ENCODE results near the gene LDLR. TPM values are rescaled to one million over a fixed set of nuclear protein-coding genes. Genes with fewer than 3 reads are reported as not detected.
A peak's percentile ranks its signal among the peaks of the same experiment; 100 is the strongest.

Gene LDLR
- polyA plus RNA-seq (2011; rRNA removed) (49.6 and 59.7 TPM in 2 replicates), polyA minus RNA-seq (2011; rRNA and poly(A)+ RNA removed) (56.5 and 80.4 TPM in 2 replicates)

- ChIA-PET POLR2A (interaction anchor here (0.6 kb wide), 1 partner anchor 195 kb away, joined by 3 read pairs; no protein-coding TSS in a partner anchor), CTCF (interaction anchor here (1.1 to 2.1 kb wide), 3 partner anchors 37 to 153 kb away, joined by 4 to 7 read pairs (median 4); no protein-coding TSS in a partner anchor)
- peak; percentile 69 for DNase-seq (ENCODE audit: low read depth, low spot score)
- Histone ChIP-seq H3K27ac (ENCODE audit: low read depth, low read length) (peak within 1 kb of the TSS; percentile 95), H3K9me3 (ENCODE audit: control insufficient read depth, insufficient read depth, low read length) (no peaks in the 10 kb centered on the region; the same call in 1 of the 2 replicates), H3K4me3 (ENCODE audit: low read depth, low read length) (peak within 1 kb of the TSS; percentile 86), H3K27me3 (ENCODE audit: control insufficient read depth, insufficient read depth, low read length) (no peaks in the 10 kb centered on the region)
- TF ChIP-seq, protein P1, sequence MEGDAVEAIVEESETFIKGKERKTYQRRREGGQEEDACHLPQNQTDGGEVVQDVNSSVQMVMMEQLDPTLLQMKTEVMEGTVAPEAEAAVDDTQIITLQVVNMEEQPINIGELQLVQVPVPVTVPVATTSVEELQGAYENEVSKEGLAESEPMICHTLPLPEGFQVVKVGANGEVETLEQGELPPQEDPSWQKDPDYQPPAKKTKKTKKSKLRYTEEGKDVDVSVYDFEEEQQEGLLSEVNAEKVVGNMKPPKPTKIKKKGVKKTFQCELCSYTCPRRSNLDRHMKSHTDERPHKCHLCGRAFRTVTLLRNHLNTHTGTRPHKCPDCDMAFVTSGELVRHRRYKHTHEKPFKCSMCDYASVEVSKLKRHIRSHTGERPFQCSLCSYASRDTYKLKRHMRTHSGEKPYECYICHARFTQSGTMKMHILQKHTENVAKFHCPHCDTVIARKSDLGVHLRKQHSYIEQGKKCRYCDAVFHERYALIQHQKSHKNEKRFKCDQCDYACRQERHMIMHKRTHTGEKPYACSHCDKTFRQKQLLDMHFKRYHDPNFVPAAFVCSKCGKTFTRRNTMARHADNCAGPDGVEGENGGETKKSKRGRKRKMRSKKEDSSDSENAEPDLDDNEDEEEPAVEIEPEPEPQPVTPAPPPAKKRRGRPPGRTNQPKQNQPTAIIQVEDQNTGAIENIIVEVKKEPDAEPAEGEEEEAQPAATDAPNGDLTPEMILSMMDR (IDR thresholded peaks at IDR 0.05; ENCODE audit: low read depth, low read length): no peak
Measured at GRCh38 chr19:11089254-11090013, at the start of gene LDLR. Gene LDLR (plus strand): TSS chr19:11089463. CDS start chr19:11089549, 86 bp downstream.

- ChIA-PET CTCF (interaction anchor here (1.0 kb wide), 1 partner anchor 104 kb away, joined by 4 read pairs; no protein-coding TSS in a partner anchor), POLR2A (no interaction called here)
- no peak overlapping the region for H3K27ac ChIP-seq (ENCODE audit: low read depth, low read length)
- DNase-seq (ENCODE audit: low read depth, low spot score): no peak
- no peak overlapping the region for H3K4me3 ChIP-seq (ENCODE audit: low read depth, low read length)
- H3K9me3 ChIP-seq (ENCODE audit: control insufficient read depth, insufficient read depth, low read length): no peaks in the 10 kb centered on the region
- TF ChIP-seq, protein P1 (IDR thresholded peaks at IDR 0.05; ENCODE audit: low read depth, low read length): no peak
- H3K27me3 ChIP-seq (ENCODE audit: control insufficient read depth, insufficient read depth, low read length): no peaks in the 10 kb centered on the region
Measured at GRCh38 chr19:11041194-11041593, 48.1 kb upstream of the LDLR start.

DNA sequence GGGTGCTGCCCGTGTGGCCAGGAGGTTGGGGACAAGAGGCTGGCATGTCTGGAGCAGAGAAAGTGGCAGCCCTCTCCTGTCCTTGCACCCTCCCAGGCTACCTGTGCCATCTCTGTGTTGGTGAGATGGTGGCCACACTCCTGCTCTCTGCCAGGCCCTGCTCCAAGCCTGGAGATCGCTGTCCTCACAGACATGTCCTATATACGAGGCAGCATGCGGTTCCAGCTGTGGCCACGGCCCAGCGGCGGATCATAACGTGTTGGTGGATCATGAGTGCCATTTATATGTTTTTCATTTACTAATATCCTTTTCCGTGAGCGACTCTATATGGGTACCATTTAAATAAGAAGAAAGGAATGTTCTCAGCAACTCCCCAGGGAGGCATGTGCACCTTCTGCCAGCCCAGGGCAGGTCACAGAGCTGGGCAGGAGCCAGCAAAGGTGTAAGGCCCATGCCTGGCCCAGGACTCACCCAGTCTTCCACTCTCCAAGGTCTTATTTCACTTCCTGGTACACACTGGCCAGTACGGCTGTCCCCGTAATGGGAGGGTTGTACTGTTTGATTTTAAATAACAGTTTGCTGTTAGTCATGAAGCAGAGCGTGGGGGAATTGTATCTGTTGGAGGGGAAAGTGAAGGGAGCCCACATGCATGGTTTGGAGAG lies 47.2 kb upstream of the LDLR start:
- ChIA-PET CTCF (no interaction called here), POLR2A (no interaction called here)
- TF ChIP-seq, protein P1 (IDR thresholded peaks at IDR 0.05; ENCODE audit: low read depth, low read length): no peak
- DNase-seq (ENCODE audit: low read depth, low spot score): no peak
- Histone ChIP-seq H3K27me3 (ENCODE audit: control insufficient read depth, insufficient read depth, low read length) (no peaks in the 10 kb centered on the region), H3K27ac (ENCODE audit: low read depth, low read length) (no peak overlapping the region), H3K9me3 (ENCODE audit: control insufficient read depth, insufficient read depth, low read length) (no peaks in the 10 kb centered on the region), H3K4me3 (ENCODE audit: low read depth, low read length) (no peak overlapping the region)

DNA sequence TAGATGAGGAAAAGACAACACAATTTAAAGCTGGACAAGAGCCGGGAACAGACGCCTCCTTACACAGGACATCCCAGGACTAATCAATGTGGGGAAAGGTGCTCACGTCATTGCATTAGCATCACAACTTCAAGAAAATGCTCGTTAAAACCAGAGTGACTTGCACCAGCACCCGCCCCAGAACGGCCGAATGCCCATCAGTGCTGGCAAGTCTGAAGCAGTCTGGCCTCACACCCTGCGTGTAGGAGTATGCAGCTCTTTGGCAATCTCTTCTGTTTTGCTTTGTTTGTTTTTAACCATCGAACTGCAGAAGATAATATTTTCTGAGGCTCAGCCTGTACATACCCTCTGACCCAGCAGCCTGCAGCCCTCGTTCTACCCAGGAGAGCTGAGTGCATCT lies 44.8 kb upstream of the LDLR start:
- ChIA-PET POLR2A (interaction anchor here (0.6 kb wide), 1 partner anchor 150 kb away, joined by 4 read pairs; no protein-coding TSS in a partner anchor), CTCF (interaction anchor here (1.1 kb wide), 1 partner anchor 8 kb away, joined by 6 read pairs; no protein-coding TSS in a partner anchor)
- TF ChIP-seq, protein P1 (IDR thresholded peaks at IDR 0.05; ENCODE audit: low read depth, low read length): no peak
- no peak for DNase-seq (ENCODE audit: low read depth, low spot score)
- Histone ChIP-seq H3K27ac (ENCODE audit: low read depth, low read length) (no peak overlapping the region), H3K4me3 (ENCODE audit: low read depth, low read length) (no peak overlapping the region), H3K9me3 (ENCODE audit: control insufficient read depth, insufficient read depth, low read length) (no peaks in the 10 kb centered on the region), H3K27me3 (ENCODE audit: control insufficient read depth, insufficient read depth, low read length) (no peaks in the 10 kb centered on the region)

GRCh38 chr19:11045536-11045935 lies 43.7 kb upstream of the LDLR start:
- TF ChIP-seq, protein P1 (IDR thresholded peaks at IDR 0.05; ENCODE audit: low read depth, low read length): no peak
- no peak overlapping the region for H3K27ac ChIP-seq (ENCODE audit: low read depth, low read length)
- ChIA-PET POLR2A (no interaction called here), CTCF (no interaction called here)
- H3K9me3 ChIP-seq (ENCODE audit: control insufficient read depth, insufficient read depth, low read length): no peaks in the 10 kb centered on the region
- no peaks in the 10 kb centered on the region for H3K27me3 ChIP-seq (ENCODE audit: control insufficient read depth, insufficient read depth, low read length)
- no peak for DNase-seq (ENCODE audit: low read depth, low spot score)
- H3K4me3 ChIP-seq (ENCODE audit: low read depth, low read length): no peak overlapping the region
